GM12873 (cell line): ENCODE data around the gene SLC22A13.

ENCODE experiments used
- CTCF ChIP-seq: IDR thresholded peaks from 2 replicates; pipeline ENCODE4 v1.5.1; 2012; ENCODE audit warnings: low read depth, mild to moderate bottlenecking, moderate library complexity, low read length, control low read depth; ENCODE audit not compliant: insufficient read depth; ENCODE audit errors: missing control alignments

Gene SLC22A13

GRCh38 chr3:38265604-38266307, at the start of gene SLC22A13:
TSS of gene SLC22A13 (plus strand) at chr3:38265812. CDS start at chr3:38265861, 49 bp downstream.
- TF ChIP-seq CTCF, result no peak

GRCh38 chr3:38219609-38220197, 45.9 kb upstream of the SLC22A13 start:
- TF ChIP-seq CTCF, result no peak

- TF ChIP-seq CTCF, result no peak
Measured at GRCh38 chr3:38221005-38221404, 44.6 kb upstream of the SLC22A13 start.

GRCh38 chr3:38222032-38222634, 43.5 kb upstream of the SLC22A13 start:
- no peak for TF ChIP-seq CTCF

GRCh38 chr3:38224357-38224756, 41.3 kb upstream of the SLC22A13 start:
- TF ChIP-seq CTCF, result no peak

- no peak for TF ChIP-seq CTCF
Measured at GRCh38 chr3:38226273-38226672, 39.3 kb upstream of the SLC22A13 start.

- TF ChIP-seq CTCF, result no peak
Measured at GRCh38 chr3:38227989-38228388, 37.6 kb upstream of the SLC22A13 start.
